ENCODE results near the gene PIP5KL1.

- no peak for TF ChIP-seq SP1 (IDR thresholded peaks at IDR 0.05)
- TF ChIP-seq FOXM1 (IDR thresholded peaks at IDR 0.05; ENCODE audit: borderline replicate concordance) = no peak
- TF ChIP-seq BHLHE40 (IDR thresholded peaks at IDR 0.05; ENCODE audit: borderline replicate concordance) = no peak
- no peak for TF ChIP-seq NFRKB (IDR thresholded peaks at IDR 0.05)
- TF ChIP-seq HDGF (IDR thresholded peaks at IDR 0.05; ENCODE audit: borderline replicate concordance) = no peak
- no peak for TF ChIP-seq ELF4 (IDR thresholded peaks at IDR 0.05)
- TF ChIP-seq CTBP1 (IDR thresholded peaks at IDR 0.05; ENCODE audit: borderline replicate concordance) = no peak
- TF ChIP-seq SUZ12 (IDR thresholded peaks at IDR 0.05) = no peak
- TF ChIP-seq, protein P1, sequence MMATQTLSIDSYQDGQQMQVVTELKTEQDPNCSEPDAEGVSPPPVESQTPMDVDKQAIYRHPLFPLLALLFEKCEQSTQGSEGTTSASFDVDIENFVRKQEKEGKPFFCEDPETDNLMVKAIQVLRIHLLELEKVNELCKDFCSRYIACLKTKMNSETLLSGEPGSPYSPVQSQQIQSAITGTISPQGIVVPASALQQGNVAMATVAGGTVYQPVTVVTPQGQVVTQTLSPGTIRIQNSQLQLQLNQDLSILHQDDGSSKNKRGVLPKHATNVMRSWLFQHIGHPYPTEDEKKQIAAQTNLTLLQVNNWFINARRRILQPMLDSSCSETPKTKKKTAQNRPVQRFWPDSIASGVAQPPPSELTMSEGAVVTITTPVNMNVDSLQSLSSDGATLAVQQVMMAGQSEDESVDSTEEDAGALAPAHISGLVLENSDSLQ (IDR thresholded peaks at IDR 0.05) = no peak
- no peak for TF ChIP-seq FOXA1 (IDR thresholded peaks at IDR 0.05)
Measured at GRCh38 chr9:127965953-127966352, 35.4 kb upstream of the PIP5KL1 start.
